ENCODE measurements around the gene RPA3.

GRCh38 chr7:7650682-7651206 lies 67.7 kb downstream of the RPA3 start:
- TF ChIP-seq CTCF (IDR thresholded peaks at IDR 0.05) (no peak), EZH2phosphoT487 (IDR thresholded peaks at IDR 0.05) (no peak)

Measured in neural progenitor cell (in vitro differentiated cells).